HG03571 (cell line): Measurements from ENCODE around the gene CLASP2.

ENCODE experiments used
- ATAC-seq: cut with Tn5 transposase; IDR thresholded peaks from one replicate; pipeline ENCODE4 v1.9.1; 2021; ENCODE audit not compliant: unreplicated experiment

The CLASP2 gene

GRCh38 chr3:33639889-33640288, 78.2 kb downstream of the CLASP2 start:
- ATAC-seq = no peak

- no peak for ATAC-seq
Observed at GRCh38 chr3:33637482-33637881, 80.6 kb downstream of the CLASP2 start.

- ATAC-seq = no peak
Observed at GRCh38 chr3:33636125-33636850, 81.8 kb downstream of the CLASP2 start.

- ATAC-seq = no peak
Observed at GRCh38 chr3:33634262-33634661, 83.8 kb downstream of the CLASP2 start.

- ATAC-seq = no peak
Observed at GRCh38 chr3:33629219-33629618, 88.8 kb downstream of the CLASP2 start.

GRCh38 chr3:33624756-33625155, 93.3 kb downstream of the CLASP2 start:
- ATAC-seq = no peak

GRCh38 chr3:33613041-33613440, 105.0 kb downstream of the CLASP2 start:
- no peak for ATAC-seq

GRCh38 chr3:33612607-33613006, 105.4 kb downstream of the CLASP2 start:
- ATAC-seq = no peak

GRCh38 chr3:33602829-33603228, 115.2 kb downstream of the CLASP2 start:
- ATAC-seq = no peak

- ATAC-seq = no peak
Observed at GRCh38 chr3:33597257-33597689, 120.8 kb downstream of the CLASP2 start.

- ATAC-seq = no peak
Observed at GRCh38 chr3:33592999-33593398, 125.1 kb downstream of the CLASP2 start.

GRCh38 chr3:33590541-33590940, 127.5 kb downstream of the CLASP2 start:
- ATAC-seq = no peak

GRCh38 chr3:33586402-33586801, 131.7 kb downstream of the CLASP2 start:
- ATAC-seq = no peak

- no peak for ATAC-seq
Observed at GRCh38 chr3:33582234-33582633, 135.8 kb downstream of the CLASP2 start.

GRCh38 chr3:33581666-33582065, 136.4 kb downstream of the CLASP2 start:
- no peak for ATAC-seq

GRCh38 chr3:33579840-33580239, 138.2 kb downstream of the CLASP2 start:
- no peak for ATAC-seq

GRCh38 chr3:33579178-33579510, 138.9 kb downstream of the CLASP2 start:
- no peak for ATAC-seq

GRCh38 chr3:33578325-33579177, 139.5 kb downstream of the CLASP2 start:
- no peak for ATAC-seq

- ATAC-seq = no peak
Observed at GRCh38 chr3:33577588-33577987, 140.5 kb downstream of the CLASP2 start.

GRCh38 chr3:33577173-33577572, 140.9 kb downstream of the CLASP2 start:
- no peak for ATAC-seq

- ATAC-seq = no peak
Observed at GRCh38 chr3:33575311-33575710, 142.7 kb downstream of the CLASP2 start.

- ATAC-seq = no peak
Observed at GRCh38 chr3:33557829-33558228, 160.2 kb downstream of the CLASP2 start.
